NCI-H82 (cell line): ENCODE data around the gene LMAN2.
"Not testable (repeated sequence)": the region's sequence is repeated elsewhere in the genome, so short reads cannot be mapped to it uniquely, and the experiment has no call there.

Source experiments
- DNase-seq: peaks from one replicate; lab custom pipeline; 2025; lab: John Stamatoyannopoulos, UW

LMAN2 gene

DNA sequence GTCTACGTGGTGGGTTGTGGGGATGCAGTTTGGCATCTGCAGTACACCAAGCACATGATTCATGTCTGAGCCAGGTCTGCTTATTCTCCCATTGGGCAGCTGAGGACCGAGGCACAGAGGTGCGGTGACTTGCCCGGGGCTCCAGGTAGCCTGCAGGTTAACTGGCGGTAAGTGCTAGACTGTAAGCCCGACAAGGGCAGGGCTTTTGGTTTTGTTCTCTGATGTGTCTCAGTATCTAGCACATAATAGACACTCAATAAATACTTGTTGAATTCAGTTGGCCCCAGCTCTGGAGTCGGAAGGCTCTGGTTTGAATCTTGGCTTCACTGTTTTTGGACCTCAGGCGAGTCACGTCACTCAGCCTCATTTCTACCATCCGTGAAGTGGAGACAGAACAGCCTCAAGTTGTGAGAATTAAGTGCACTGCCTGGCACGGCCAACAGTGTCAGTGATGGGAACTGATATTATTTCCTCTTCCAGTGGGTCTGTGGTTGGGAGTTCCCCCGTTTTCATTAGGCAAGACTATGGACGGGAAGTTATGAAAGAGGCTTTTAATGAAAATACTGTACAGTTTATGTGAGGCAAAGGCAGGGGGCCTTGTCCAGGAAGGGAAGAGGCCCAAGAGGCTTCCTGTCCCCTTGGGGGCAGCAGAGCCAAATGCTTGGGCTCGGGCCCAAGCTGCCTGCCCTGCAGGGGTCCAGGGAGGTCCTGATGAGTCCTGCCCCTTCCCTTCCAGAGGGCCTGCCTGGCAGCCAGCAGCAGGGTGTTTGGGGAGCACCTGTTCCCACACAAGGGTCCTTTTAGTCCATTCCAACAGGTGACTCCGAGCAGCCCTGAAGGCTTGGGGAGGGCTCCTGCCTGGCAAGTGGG is 44.6 kb downstream of the LMAN2 start:
- no peak for DNase-seq

DNA sequence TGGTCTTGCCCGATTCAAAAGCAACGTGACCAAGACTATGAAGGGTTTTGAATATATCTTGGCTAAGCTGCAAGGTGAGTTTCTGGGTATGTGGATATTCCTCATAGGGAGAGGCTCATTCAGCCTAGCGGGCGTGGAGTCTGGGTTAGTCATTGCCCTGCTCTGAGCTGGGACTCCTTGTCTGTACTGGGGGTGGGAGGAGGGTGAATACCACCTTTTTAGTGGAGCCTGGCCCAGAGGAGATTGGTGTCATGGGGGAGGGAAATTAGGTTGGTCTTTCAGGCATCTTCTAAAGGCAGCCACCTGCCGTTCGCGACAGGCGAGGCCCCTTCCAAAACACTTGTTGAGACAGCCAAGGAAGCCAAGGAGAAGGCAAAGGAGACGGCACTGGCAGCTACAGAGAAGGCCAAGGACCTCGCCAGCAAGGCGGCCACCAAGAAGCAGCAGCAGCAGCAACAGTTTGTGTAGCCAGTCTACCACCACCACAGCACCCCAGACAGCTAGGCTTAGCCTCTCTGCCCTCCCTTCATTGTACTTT is 45.3 kb downstream of the LMAN2 start:
- not testable (repeated sequence) for DNase-seq

DNA sequence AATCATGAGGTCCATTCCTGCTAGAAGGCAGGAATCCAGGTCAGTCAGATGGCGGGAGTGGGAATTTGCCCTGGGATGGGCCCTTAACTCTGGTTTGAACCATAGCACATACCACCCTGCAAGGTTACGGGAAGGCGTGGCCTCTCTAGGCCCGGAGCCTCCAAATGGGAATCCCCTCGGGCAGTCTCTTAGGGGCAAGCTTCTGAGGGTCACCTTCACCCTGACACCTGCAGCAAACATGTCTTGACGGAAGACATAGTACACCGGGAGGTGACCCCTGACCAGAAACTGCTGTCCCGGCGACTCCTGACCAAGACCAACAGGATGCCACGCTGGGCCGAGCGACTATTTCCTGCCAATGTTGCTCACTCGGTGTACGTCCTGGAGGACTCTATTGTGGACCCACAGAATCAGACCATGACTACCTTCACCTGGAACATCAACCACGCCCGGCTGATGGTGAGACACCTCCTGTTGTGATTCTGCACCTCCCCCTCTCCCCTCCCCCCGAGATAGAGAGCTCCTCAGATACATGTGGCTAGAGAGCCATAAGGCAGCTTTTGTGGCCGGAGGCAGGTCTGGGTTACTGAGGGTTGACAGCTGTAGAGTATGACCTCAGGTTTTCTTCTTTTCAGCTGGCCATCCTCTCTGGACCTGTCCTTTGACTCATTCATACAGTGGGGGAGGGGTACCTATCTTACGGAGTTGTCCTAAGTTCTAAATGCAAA is 46.9 kb downstream of the LMAN2 start:
- DNase-seq: peak; percentile 15

DNA sequence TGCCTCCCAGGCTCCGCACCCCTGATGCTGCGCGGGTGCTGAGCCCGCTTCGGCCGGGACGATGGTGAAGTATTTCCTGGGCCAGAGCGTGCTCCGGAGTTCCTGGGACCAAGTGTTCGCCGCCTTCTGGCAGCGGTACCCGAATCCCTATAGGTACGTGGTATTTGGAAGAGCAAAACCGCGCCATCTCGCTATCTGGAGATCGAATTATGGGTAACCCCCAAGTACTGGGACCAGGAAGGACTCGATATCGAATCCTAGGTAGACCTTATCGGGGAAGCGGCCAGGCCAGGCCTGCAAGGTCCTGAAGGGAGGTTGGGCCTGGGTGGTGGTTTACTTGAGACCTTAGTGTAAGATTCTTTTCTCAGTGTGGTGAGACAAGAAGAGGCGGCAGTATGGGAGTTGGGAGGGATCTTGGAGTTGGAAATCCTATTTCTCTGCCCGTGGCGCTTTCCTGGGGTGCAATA is 47.5 kb downstream of the LMAN2 start:
- DNase-seq: no peak

DNA sequence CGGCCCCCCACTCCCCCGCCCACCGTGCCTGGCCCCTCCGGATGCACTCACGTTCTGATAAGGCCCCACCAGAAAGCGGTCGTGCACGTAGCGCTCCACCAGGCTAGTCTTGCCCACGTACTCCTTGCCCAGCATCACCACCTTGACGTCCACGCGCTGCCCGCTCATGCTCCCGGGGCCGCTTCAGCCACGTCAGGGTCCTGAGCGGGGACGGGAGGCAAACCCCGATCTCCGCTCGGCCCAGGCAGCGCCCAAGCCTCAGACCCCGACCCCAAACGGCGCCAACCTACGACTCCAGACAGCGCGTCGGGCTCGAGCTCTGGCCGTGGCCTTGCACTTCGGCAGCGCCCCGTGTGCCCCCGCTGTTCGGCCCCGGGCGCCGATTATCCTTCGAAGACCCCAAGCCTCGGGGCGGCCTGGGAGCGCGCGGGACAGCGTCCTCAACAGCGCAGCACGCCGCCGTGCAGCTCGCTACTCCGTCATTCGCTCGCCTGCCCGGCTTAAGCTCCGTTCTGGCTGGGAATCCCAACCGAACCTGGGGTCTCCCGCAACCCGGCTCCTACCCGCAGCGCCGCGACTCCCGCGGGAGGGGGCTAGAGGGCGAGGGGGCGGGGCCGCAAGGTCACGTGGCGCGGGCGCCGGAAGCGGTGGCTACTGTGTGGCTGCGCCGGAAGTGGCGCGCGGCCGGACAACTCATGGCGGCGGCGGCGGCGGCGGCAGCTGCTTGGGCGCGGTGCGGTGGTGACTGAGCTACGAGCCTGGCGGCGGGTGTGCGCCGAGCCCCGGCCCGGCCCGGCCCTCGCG is 48.1 kb downstream of the LMAN2 start, which contains the start of the genes PRELID1 and RAB24:
PRELID1 (plus strand) TSS at position 679 of the 804 bp plus-strand sequence. CDS start 187 bp downstream, outside the sequence.
RAB24 (minus strand) TSS at position 599 of the 804 bp plus-strand sequence; CDS start at position 168, 431 bp downstream.
- DNase-seq: peak; percentile 88

DNA sequence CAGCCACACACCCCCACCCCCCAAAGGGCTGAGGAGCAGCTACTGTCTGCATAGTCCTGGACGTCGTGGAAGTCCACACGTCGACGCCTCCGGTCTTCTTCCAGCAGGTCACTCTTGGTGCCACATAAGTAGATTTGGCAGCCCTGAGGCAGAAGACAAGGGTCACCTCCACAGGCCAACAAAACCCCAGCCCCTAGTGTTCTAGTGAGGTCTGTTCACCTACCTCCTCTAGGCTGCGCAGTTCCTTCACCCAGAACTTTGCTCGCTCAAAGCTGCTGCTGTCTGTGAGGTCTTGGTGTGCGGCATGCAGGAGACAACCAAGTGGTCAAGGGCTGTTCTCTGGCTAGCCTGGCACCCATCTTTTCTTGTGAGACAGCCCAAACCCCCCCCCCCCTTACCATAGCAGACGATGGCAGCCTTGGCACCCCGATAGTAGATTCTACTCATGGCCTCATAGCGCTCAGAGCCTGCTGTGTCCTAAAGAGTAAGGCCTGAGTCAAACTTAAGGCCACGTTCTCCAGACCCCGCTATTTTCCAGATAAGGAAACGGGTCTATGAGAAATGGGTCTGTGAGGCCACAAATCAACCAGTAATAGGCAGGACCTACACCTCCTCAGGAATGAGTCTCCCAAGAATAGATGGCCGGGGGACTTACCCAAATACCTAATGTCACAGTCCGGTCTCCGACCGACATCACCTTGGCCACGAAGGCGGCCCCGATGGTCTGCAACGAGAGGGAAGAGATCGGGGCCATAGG is 48.9 kb downstream of the LMAN2 start:
- peak; percentile 37 for DNase-seq

DNA sequence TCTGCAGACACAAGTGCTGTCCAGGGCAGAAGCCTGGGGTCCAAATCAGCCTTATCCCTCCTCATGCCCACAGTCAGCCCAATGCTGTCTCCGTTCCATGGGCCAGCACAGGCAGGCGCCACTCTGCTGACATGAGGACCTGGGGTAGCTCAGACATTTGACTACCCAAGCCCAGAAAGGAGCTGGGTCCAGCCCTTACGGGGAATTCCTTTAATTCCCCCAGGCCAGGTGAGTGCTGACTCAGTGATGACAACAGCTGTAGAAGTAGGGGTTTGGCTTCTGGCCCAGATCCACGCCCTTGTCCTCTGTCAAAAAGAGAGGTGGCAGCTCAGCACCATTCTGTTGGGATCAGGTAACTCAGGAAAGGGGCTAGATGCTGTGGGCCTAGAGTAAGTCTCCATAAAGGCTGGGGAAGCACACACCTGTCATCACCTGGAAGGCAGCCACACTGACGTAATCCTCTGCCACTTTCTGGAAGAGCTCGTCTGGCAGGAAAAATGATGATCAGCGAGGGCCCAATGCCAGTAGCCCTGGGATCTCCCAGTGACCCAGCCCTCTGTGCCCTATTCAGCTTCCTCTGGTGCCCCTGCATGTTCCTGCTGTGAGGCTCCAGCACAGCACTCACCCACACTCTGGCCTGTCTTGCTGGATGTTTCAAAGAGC is 49.8 kb downstream of the LMAN2 start:
- DNase-seq: no peak

DNA sequence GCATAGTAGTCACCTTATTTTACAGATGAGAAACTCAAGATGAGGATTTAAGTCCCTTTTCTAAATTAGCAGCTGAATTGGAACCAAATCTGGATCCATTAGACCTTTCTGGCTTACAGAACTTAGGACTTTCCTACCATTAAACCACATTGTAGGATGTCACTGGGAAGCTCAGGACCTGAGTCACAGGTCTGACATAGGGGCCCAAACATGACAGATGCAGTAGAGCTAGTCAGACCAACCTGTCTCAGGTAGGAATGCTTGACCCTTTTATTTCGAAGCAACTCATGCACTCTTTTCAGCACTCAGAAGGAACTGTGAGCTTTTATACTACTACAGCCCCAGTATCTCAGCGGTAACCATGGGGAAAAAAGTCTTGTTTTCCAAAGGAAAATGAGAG is 50.5 kb downstream of the LMAN2 start:
- DNase-seq: no peak

DNA sequence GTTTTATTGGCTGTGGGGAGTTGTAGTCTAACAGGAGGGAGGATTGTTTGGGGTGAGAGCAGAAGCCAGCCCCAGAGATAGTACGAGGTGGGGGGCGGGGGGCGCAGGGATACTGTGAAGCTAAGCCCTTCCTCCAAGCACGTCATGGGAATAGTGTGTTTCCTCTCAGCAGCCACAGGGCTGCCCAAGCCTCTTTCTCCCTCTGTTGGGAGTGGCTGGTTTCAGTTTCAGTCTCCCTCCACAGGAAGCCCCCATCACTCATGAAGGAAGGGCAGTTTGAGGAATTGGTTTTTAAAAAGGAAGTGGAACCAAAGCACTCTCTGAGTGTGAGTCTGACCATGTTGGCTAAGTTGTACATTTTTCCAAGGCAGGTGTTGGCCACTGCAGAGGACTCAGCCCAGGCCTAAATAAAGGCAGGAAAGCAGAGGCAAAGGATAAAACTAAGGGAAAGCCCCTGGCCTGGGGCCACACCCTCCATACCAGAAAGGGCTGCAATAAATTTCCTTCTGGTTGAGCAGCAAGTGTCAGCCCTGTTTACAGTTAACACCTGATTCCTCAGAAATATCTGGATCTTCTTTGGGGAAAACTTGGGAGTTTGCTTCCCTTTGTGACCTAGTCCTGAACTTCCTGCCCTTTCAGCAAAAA is 51.1 kb downstream of the LMAN2 start:
- no peak for DNase-seq

DNA sequence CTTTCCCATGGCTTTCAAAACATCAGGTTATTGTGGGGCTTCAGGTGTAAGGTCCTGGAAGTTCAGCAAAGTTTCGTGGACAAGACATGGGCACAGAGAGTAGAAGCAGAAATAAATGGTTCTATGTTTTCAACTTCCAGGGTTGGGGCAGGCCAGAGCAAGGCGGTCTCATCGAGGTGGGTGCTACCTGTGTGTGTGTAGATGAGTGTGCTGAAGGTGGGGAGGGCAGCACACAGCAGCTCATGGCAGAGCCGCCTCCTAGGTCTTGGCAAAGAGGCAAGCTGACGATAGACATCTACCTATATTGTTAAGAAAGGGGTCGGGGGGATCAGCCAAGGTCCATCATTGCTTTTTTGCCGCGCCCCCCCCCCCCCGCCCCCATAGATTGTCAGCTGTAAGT is 51.8 kb downstream of the LMAN2 start:
- DNase-seq: no peak

DNA sequence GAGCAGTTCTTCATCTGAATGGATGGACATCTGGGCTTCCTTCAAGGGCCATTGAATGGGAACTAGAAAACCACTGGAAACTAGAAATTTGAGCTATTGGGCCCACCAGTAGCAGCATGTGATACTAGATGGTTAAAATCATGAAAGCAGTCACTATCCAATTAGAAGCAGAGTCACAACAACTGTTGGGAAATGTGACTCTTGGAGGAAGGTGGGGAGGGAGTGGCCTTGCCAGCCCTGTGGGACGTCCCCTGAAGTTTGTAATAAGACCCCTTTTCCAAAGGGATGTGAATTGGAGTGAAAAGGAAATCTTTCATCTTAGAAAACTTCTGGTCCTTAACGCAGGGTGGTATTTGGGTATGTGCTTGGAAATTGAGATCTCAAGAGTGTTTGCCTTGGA is 53.5 kb downstream of the LMAN2 start:
- DNase-seq: no peak

DNA sequence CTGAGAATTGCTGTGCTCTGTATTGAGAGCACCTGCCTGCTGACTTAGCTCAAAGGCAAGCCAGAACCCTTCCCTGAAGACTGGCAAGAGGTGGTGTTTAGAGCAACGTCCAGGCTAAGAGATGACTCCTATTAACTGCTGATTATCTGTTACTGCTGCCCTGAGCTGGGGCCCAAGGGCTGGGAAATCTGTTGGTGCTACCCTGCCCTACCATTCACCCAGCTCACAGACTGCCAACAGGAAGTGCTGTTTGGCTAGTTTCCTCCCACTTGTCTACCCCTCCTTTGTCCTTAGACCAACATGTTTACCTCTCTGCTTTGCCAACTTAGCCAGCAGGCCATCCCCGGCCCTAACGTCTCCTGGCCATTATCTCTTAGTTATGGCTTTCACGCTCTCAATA is 54.9 kb downstream of the LMAN2 start:
- no peak for DNase-seq

DNA sequence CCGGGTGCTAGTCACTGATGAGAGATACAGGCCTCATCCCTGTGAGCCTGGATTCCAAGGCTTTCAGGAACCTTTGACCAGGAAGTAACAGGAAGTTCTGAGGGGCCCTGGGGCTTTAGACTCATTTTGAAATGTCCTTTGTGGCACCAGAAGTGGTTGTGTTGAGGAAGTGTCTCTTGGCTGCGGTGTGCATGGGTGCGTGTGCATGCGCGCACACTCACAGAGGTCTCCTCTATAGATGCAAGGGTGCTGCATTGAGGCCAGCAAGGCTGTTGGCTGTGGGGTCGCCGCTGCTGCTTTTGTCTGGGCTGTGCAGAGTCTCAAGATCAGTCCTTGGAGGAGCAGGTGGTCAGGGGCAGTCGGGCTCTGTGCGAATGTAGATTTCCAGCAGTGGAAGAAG is 55.5 kb downstream of the LMAN2 start:
- DNase-seq: no peak

DNA sequence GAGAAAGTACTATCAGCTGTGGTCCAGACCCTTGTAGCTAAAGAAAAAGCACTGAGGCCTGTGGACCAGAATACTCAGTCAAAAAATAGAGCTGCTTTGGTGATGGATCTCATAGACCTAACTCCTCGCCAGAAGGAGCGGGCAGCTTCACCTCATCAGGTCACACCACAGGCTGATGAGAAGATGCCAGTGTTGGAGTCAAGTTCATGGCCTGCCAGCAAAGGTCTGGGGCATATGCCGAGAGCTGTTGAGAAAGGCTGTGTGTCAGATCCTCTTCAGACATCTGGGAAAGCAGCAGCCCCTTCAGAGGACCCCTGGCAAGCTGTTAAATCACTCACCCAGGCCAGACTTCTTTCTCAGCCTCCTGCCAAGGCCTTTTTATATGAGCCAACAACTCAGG is 56.8 kb downstream of the LMAN2 start:
- DNase-seq: no peak

DNA sequence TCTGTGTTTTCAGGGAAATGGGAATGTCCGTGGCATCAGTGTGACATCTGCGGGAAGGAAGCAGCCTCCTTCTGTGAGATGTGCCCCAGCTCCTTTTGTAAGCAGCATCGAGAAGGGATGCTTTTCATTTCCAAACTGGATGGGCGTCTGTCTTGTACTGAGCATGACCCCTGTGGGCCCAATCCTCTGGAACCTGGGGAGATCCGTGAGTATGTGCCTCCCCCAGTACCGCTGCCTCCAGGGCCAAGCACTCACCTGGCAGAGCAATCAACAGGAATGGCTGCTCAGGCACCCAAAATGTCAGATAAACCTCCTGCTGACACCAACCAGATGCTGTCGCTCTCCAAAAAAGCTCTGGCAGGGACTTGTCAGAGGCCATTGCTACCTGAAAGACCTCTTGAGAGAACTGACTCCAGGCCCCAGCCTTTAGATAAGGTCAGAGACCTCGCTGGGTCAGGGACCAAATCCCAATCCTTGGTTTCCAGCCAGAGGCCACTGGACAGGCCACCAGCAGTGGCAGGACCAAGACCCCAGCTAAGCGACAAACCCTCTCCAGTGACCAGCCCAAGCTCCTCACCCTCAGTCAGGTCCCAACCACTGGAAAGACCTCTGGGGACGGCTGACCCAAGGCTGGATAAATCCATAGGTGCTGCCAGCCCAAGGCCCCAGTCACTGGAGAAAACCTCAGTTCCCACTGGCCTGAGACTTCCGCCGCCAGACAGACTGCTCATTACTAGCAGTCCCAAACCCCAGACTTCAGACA is 57.5 kb downstream of the LMAN2 start:
- no peak for DNase-seq

DNA sequence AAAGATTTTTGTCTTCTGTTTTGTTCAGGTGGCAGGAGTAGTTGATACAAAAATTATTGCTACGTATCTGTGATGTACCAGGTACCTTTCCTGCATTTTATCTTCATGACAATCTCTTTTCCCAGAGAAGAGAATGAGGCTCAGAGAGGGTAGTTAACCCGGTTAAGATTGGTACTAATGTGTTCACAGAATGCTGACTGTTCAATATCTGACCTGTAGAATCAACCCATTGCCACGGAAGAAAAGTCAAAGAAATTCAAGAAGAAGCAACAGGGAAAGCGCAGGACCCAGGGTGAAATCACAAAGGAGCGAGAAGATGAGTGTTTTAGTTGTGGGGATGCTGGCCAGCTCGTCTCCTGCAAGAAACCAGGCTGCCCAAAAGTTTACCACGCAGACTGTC is 59.7 kb downstream of the LMAN2 start:
- no peak for DNase-seq

DNA sequence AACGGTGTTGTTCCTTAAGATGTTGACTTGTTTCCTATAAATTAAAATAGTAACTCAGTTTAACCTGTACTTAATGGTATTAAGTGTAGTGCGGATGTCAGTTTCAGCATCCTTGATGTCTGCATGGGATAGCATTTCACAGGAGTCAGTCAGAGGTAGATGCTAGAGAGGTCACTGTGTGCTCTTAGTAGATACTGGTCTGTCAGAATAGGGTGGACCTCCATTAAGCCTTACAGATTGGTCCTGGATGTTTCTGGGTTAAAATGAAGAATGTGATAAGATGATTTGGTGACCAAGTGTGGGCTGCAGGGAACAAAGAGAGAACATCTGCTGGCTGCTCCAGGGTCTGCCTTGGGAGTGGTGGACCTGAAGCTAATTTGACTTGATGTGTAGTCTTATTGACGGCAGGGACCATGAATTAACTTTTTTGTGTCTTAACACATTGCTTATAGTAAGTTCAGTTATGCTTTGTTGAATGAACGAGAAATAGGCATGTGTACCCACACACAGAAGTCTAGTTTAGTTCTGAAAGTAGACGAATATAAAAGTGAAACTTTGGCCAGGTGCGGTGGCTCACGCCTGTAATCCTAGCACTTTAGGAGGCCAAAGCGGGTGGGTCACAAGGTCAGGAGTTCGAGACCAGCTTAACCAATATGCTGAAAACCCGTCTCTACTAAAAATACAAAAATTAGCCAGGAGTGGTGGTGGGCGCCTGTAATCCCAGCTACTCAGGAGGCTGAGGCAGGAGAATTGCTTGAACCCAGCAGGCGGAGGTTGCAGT is 60.5 kb downstream of the LMAN2 start:
- DNase-seq: no peak

DNA sequence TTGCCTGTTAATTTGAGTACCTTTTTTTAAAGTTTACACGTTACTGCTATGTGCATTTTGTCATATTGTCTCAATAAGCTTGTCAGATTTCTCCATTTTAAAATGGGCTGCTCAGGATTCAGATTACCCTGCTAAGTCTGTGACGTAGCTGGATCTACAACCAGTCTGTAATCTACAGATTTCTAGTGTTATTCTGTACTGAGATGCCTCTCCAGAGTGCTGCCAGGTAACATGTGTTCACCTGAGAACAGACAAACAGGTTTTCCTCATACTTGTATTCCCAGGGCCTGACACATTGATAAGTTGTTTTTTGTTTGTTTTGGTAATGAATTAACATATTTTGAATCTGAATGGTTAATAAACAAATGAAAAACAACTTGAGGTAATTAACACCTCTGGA is 63.3 kb downstream of the LMAN2 start:
- DNase-seq: no peak
